OCI-LY1 (cell line): ENCODE measurements around the gene FAM131A.

Experiments used
- EZH2 ChIP-seq: fragments of 200-600 bp; sonication (generic), shearing (Covaris generic); IDR thresholded peaks from 2 replicates; pipeline ENCODE4 v1.8.0; 2017; ENCODE audit warnings: borderline replicate concordance, mixed run types, mild to moderate bottlenecking, antibody characterized with exemption, low read length, moderate library complexity, mixed read lengths
- TF ChIP-seq, protein P1 (sequence below): fragments of 200-600 bp; sonication (generic), shearing (Covaris generic); IDR thresholded peaks from 2 replicates; pipeline ENCODE4 v1.5.1; 2017; ENCODE audit warnings: mild to moderate bottlenecking, antibody characterized with exemption, low read length, moderate library complexity, mixed read lengths

DNA sequence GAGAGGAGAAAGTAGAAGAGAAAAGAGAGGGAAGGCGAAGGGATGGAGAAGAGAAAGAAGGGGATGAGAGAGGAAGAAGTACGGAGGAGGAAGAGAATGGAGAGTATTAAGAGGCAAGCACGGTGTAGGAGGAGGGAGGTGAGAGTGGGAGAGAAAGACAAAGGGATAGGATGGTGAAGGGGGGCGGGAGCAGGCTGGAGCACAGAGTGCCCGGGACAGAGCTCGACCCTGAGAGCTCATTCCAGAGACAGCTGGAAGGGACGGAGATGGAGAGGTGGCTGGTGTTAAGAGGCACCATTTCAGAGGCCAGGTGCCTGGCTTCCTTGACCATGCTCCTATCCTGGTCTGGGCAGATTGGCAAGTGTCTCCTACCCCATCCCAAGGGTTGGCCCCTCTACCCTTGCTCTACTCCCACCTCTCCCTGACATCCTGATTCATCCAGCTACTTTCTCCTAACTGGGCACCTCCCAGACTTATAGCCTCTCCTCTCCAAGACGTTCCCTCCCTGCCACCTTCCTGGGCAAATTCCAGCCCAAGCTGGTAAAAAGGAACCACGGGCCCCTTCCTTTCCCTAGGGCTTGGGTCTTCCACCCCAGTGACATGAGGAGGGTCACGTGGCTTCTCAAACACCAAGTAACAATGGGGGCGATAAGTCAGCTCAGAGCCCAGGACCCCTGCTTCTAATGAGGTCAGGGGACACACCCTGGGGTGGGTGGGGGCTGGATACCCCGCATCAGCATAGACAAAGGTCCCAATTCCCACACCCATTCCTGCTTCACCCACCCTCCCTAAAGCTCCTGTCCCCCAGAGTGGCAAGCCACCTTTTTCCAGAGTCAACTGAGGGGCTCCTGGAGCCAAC, 22.9 kb downstream of the FAM131A start:
- TF ChIP-seq, protein P1, sequence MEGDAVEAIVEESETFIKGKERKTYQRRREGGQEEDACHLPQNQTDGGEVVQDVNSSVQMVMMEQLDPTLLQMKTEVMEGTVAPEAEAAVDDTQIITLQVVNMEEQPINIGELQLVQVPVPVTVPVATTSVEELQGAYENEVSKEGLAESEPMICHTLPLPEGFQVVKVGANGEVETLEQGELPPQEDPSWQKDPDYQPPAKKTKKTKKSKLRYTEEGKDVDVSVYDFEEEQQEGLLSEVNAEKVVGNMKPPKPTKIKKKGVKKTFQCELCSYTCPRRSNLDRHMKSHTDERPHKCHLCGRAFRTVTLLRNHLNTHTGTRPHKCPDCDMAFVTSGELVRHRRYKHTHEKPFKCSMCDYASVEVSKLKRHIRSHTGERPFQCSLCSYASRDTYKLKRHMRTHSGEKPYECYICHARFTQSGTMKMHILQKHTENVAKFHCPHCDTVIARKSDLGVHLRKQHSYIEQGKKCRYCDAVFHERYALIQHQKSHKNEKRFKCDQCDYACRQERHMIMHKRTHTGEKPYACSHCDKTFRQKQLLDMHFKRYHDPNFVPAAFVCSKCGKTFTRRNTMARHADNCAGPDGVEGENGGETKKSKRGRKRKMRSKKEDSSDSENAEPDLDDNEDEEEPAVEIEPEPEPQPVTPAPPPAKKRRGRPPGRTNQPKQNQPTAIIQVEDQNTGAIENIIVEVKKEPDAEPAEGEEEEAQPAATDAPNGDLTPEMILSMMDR: no peak
- no peak for TF ChIP-seq EZH2
